ENCODE data around the gene PIRT.

PIRT gene

DNA sequence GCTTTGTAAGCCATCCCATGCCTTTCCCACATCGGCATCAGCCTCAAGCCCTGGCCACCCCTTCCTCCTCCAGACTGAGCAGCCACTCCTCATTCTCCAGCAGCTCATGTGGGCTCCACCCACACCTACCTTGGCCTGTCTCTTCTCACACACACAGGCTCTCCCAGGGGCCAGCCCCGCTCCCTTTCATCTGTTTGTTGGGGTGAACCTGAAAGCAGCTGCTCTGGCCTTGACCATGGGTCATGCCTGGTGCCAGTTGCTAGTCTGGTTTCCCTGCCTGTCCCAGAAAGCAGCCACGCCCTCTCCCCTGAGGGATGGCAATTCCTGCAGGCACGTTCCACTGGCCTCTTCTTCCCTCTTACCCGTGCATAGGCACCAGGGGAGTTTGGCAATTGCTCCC, 22.6 kb downstream of the PIRT start:
- DNase-seq = no peak

DNA sequence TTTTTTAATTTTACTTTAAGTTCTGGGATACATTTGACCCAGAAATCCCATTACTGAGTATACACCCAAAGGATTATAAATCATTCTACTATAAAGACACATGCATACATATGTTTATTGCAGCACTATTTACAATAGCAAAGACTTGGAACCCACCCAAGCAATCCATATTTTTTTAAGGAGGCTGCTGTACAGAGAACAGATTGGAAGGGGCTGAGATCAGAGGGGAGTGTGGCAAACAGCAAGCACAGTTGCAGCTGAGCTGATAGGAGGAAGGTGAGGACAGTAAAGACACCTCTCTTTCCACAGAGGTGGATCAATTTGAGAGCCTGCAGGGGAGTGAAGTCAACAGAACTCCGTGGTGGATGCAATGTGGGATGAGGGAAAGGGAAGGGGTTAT, 23.8 kb downstream of the PIRT start:
- no peak for DNase-seq

GRCh38 chr17:10812674-10813073, 25.2 kb downstream of the PIRT start:
- DNase-seq = peak; percentile 49

DNA sequence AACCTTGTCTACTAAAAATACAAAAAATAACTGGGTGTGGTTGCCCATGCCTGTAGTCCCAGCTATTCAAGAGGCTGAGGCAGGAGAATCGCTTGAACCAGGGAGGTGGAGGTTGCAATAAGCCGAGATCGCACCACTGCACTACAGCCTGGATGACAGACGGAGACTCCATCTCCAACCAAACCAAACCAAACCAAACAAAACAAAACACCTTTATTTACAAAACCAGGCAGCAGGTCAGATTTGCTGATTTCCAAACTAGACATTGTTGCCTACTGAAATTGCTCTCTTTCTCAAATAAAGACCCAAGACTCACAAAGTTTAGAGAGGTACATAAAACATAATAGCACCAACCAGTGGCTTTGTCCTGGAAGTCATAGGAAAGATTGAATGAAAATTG, 28.3 kb downstream of the PIRT start:
- DNase-seq = no peak

DNA sequence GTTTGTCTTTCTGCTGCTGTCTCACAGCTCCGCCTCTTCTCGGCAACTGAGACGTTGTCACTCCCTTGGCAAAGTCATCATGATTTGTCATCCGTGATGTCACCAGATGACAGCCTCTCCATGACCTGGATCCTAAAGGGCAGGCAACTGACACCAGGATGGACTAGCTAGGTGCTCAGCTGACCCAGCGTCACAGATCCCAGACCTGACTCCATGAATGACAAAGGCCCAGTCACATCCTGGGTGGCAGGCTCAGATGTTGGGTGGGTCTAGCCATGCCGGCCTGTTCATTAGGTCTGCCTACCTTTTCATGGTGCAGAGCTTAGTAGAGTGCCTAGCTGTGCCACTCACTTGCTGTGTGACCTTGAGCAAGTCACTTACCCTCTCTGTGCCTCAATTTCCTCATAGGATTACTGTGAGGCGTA, 30.2 kb downstream of the PIRT start:
- DNase-seq = no peak

DNA sequence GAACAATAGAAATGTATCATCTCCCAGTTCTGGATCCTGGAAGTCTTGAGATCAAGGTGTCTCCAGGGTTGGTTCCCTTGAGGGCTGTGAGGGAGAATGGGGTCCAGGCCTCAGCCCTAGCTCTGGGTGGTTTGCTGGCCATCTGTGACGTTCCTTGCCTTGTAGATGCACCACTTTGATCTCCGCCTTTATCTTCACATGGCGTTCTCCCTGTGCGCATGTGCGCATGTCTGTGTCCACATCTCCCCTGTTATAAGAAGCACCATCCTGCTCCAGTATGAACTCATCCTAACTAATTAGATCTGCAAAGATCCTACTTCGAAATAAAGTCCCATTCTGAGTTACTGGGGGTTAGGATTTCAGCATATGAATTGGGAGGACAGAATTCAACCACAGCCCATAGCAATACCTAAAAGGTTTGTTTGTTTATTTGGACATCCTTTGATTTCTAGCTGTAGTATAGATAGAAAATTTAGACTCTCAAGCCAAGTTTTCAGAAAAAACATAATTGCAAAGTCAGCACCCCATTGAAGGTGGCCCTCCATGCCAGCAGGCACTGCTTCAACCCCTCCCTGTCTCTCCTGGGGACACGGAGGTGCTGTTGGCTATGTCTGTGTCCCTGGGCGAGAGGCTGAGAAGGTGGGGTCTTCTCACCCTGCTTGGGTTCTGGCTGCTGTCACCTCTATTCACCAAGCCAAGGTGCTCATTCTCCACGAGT, 31.2 kb downstream of the PIRT start:
- DNase-seq = no peak

GRCh38 chr17:10805911-10806310, 32.0 kb downstream of the PIRT start:
- no peak for DNase-seq

GRCh38 chr17:10804546-10804945, 33.3 kb downstream of the PIRT start:
- no peak for DNase-seq

- DNase-seq = no peak
Observed at GRCh38 chr17:10803830-10804475, 33.9 kb downstream of the PIRT start, which contains the start of gene TMEM238L. Gene TMEM238L, minus strand, starts transcription at chr17:10804099. Its CDS starts 136 bp downstream, at chr17:10803963.

DNA sequence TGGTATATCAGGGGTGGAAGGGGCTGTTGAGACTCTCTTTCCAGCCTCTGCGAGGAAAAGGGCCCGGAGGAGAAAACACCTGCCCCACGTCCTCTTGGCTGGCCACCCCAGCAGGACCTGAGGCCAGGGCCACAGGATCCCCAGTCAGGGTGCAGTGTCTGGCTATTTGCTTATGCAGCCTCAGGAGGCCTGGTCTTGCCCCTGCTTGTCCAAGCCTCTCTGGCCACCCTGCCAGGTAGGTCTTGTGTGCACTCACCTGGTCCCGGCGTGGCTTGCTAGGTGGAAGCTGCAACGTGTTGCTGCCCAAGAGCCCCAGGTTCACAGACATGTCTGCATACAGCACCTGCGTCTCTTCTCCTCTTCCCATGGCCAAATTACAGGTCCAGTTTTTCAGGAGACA, 34.5 kb downstream of the PIRT start:
- DNase-seq = no peak

DNA sequence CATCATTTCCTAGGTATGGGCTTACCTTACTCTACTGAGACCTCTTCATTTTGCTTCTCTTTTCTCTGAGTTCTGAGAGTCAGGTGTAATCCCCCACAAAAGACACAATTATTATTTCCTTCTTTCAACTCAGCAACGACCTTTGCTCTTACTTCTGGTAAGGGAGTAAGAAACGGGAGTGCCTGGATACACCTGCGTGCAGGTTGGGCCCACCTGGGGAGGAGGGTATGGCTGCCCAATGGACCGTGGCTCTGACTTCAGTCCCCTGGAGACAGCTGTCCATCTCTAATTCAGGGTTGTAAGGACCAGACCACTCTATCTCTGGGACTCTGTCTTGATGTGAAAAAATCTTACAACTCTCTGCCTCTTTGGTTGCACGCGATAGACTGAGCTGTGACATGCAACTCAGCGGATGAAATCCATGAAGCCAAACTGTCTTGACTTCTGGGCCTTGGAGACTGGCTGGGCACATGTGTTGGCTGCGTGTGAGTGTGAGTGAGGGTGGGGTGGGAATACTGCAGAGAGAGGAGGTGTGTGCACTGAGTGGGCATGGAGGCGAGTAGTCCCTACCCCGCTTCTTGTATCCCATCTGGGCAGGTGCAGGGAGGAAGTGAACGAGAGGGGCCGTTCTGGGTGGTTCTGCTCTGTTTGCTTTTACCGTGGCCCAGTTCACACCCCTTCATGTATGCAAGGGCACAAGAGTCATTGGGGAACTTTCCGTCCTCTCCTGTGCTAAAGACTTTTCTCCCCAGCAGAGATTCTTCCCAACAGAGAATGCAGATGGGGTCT, 35.2 kb downstream of the PIRT start:
- DNase-seq = no peak

- DNase-seq = no peak
Observed at GRCh38 chr17:10799407-10799806, 38.5 kb downstream of the PIRT start.

DNA sequence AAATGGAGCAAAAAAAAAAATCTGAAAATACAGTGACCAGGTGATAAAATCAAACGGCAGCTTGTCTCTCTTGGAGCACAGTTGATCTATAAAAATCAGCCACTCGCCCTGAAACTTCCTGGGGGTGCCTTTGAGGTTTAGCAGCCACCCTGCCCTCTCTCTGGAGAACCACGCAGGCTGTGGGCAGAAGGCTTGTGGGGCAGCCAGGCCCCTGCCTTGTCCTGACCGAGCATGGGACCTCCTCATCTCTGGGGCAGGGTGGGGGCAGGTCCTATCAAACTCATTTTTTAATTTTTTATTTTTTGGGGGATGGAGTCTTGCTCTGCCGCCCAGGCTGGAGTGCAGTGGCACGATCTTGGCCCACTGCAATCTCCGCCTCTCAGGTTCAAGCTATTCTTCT, 39.0 kb downstream of the PIRT start:
- no peak for DNase-seq

DNA sequence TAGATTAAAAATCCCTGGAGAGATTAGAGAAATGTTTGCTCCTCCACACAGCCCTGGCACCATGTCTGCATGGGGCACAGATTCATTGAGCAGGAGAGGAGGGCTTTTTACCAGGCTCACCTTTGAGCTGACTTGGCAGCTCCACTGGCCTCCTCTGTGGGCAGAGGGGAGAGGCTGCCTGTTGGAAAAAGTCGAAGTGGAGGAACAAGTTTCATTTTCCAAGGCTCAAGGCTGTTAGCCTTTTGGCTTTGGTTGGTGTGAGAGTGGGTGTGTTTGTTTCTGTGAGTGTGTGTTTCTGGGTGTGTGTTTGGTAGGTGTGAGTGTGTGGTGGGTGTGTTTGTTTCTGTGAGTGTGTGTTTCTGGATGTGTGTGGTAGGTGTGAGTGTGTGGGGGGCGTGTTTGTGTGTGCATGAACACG, 39.5 kb downstream of the PIRT start:
- DNase-seq = no peak

GRCh38 chr17:10797476-10798328, 40.2 kb downstream of the PIRT start:
- DNase-seq = no peak

- no peak for DNase-seq
Observed at GRCh38 chr17:10793816-10794215, 44.1 kb downstream of the PIRT start.

- DNase-seq = no peak
Observed at GRCh38 chr17:10793256-10793655, 44.6 kb downstream of the PIRT start.

GRCh38 chr17:10792151-10792550, 45.7 kb downstream of the PIRT start:
- DNase-seq = no peak

DNA sequence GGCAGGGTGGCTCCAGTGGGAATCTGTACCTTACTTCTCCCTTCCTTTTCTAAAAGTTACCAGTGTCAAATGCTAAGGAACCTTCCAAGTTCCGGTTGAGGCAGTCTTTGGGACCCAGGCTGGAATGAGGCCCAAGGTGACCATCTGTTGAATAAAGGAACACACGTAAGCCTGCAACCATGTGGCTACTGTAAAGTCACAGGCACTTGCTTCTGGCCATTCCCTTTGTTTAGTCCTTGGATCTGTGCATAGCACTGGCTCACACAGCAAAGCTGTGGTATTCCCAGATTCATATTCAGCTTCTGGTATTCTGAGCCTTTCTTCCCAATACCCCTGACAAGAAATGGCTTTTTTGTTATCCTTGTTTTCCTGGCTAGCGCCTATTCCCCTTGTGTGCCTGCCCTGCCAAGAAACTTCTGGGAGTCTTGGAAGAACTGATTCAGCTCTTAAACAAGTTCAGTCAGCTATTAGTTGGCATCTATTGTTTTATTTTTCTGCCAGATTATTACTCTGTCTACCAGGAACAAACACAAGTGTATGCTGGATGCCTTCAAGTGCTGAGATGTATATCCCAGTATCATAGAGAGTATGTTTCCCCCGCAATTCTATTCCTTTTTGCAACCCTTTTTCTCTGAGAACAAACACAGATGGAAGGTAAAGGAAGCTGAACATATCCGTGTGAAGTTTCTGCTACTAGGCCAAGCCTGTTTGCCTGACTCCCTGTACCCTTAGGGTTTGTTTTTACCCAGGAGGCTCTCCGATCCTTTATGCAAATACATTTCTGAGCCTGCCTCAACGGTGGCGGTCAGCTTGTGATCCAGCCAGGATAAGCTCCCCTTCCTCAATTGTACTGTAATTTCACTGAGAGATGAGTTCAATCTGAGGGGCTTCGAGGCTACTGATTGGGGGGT, 47.1 kb downstream of the PIRT start:
- no peak for DNase-seq

- no peak for DNase-seq
Observed at GRCh38 chr17:10789694-10790271, 48.1 kb downstream of the PIRT start.

GRCh38 chr17:10787306-10788045, 50.4 kb downstream of the PIRT start:
- DNase-seq = no peak
